CD4-positive, alpha-beta T cell treated with Interleukin-15 for 4 hours (primary cell): ENCODE measurements around the gene FAR2.

Source experiments
- DNase-seq: peaks from one replicate; pipeline ENCODE4 v3.0.0-alpha.2; 2020; ENCODE audit warnings: low spot score

The FAR2 gene

GRCh38 chr12:29204521-29204920 lies 55.4 kb downstream of the FAR2 start:
- no peak for DNase-seq

GRCh38 chr12:29207120-29207519 lies 58.0 kb downstream of the FAR2 start:
- DNase-seq = no peak

GRCh38 chr12:29208060-29208459 lies 59.0 kb downstream of the FAR2 start:
- no peak for DNase-seq

DNA sequence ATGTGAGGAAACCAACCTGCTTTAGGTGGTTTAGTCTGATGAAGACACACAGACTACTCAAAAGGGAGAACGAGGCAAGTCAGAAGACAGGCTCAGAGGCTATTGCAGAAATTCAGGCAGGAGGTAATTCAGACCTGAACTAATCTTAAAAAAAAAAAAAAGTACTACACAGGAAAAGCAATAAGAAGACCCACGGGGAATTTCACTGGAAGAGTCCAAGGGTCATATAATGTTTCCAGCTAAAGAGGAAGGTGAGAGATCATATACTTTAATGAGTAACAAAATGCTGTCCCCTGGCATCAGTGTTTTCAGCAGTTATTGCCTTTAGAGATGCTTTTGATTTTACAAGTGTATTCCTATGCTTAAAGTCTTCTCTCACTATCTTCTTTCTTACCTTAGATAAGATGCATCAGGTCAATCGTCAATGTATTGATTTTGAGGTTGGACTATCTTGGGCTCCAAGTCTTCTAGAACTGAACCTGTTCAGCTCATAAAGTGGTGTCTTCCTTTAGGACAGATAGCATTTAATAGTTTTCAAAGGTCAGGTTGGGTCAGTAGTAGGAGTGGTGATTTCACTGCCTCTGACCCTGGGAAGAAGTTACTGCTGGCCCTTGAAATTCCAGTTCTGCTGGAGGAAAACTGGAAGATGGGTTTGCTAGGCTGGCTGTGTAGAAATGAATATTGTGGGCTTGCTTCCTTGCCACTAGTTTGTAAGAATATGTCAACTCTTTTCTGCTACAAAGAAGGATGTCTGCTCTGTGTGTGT lies 60.0 kb downstream of the FAR2 start:
- no peak for DNase-seq

DNA sequence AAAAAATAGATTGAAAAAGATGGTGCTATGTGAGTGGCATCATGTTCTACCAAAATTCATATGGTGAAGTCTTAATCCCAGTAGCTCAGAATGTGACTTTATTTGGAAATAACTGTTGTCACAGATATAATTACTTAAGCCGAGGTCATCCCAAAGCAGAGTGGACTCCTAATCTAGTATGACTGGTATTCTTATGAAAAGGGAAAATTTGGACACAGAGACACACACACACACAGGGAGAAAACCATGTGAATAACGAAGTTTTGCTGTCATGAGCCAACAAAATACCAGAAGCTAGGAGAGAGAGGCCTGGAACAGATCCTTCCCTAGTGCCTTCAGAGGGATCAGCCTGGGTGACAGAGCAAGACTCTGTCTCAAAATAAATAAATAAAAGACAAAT lies 62.6 kb downstream of the FAR2 start:
- no peak for DNase-seq

- DNase-seq = no peak
These were observed 63.8 kb downstream of the FAR2 start for GRCh38 chr12:29212682-29213403.

- DNase-seq = no peak
These were observed 67.2 kb downstream of the FAR2 start for GRCh38 chr12:29216266-29216665.

GRCh38 chr12:29216797-29217575 lies 67.9 kb downstream of the FAR2 start:
- DNase-seq = no peak

- no peak for DNase-seq
These were observed 71.7 kb downstream of the FAR2 start for GRCh38 chr12:29220632-29221336.

GRCh38 chr12:29222200-29222599 lies 73.1 kb downstream of the FAR2 start:
- no peak for DNase-seq

DNA sequence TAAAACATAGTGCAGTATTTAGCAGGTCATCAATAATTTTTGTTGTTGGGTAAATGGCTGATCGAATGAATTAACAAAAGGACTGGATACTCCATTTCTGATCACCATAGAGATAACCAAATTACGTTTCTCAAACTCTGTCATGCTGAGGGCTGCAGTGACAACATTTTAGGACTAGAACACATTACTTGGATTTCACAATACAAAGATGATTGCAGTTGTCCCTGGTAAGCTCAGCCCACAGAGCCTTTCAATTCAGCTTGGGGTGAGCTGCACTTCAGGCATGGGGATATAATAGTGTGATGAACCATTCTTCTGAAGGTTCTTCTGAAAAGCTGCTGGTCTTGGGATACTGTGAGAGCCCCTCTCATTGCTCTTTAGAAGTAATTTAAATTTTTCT lies 74.3 kb downstream of the FAR2 start:
- DNase-seq = no peak

DNA sequence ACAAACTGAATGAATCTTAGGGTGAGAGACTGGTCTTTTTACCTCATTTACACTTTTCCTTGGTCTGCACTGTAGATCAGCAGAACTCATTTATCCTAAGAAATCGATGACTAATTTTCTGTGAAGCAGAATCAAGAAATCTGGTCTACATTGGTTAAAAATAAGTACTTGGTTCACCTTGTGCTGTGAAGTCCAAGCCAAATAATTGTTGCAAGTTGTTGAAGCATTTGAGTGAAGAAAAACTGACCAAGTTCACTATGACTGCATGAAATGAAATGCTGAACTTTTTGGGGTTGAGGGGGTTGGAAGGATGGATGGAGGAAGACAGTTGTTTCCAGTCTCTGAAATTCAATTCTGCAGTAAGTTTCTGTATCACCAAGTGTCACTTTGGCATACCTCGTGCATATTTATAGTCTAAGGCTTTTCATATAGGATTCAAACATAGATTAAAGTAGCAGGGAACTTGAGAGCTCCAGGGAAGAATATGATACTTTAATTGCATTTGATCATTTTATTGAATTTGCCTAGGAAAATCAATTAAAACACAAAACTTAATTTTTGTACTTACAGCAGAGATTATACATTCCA lies 75.0 kb downstream of the FAR2 start:
- DNase-seq = no peak

DNA sequence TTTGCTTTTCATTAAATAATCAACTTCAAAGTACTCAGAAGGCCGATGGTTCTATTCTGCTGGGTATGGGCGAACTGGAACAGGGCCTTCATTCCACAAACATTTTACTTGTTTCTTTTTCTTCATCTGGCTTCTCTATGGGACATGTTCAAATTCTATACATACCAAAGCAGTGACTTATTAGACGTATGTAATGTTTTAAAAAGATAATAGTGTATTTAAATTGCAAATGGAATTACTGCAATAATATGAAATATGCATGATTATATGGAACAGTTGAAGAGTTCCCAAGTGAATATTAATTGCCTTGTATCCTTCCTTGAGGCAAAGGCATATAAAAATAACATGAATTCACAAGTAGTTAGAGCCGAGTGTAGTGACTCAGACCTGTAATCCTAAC lies 75.5 kb downstream of the FAR2 start:
- DNase-seq = no peak

- DNase-seq = no peak
These were observed 76.8 kb downstream of the FAR2 start for GRCh38 chr12:29225834-29226233.

GRCh38 chr12:29226616-29227015 lies 77.5 kb downstream of the FAR2 start:
- DNase-seq = no peak

- no peak for DNase-seq
These were observed 79.5 kb downstream of the FAR2 start for GRCh38 chr12:29228474-29229157.

DNA sequence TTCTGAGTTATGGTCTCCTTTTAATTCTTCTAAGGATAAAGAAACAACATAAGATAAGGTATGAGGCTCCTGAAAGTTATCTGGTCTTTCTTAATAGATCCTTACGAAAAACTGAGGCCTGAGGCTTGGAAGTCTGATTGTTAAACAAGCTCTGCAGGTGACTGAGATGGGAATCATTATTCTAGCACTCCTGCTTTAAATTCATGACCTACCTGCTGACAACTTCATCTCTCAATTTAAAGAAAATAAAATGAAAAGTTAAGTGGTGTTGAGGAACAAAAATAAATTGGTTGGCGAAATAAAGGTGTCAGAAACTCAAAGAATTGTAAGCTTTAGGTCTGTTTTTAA lies 80.1 kb downstream of the FAR2 start:
- DNase-seq = no peak

GRCh38 chr12:29229937-29230336 lies 80.9 kb downstream of the FAR2 start:
- DNase-seq = no peak

- no peak for DNase-seq
These were observed 81.9 kb downstream of the FAR2 start for GRCh38 chr12:29230800-29231560.

- no peak for DNase-seq
These were observed 83.0 kb downstream of the FAR2 start for GRCh38 chr12:29232086-29232485.

DNA sequence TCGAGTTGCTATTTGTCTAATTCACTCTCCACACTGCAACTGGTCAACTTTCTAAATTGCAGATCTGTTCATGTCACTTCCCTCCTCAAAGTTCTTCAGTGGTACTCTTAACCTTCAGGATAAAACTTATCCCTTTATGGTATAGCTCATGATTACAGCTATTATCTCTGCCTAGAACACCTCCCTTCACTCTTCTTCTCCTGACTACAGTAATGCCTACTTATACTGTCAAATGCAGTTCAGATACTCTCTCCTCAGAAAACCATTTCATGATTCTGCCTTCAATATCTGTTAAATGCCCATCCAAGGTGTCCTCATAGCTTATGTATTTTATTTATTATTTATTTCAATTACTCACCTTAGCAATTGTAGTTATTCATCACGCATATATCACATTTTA lies 85.5 kb downstream of the FAR2 start:
- no peak for DNase-seq
